GM13976 (cell line): ENCODE measurements around the gene IGFBP1.
"Not testable (repeated sequence)": the region's sequence is repeated elsewhere in the genome, so short reads cannot be mapped to it uniquely, and the experiment has no call there.

Source experiments
- DNase-seq: peaks from one replicate; pipeline ENCODE4 v3.0.0; 2012; ENCODE audit warnings: low spot score
- CTCF ChIP-seq: IDR thresholded peaks from 2 replicates; pipeline ENCODE4 v1.5.1; 2012; ENCODE audit warnings: borderline replicate concordance, mild to moderate bottlenecking; ENCODE audit not compliant: insufficient read depth; ENCODE audit errors: extremely low read depth, missing control alignments, control extremely low read depth
- in situ Hi-C: fragments of 300-500 bp; cut with MboI; formaldehyde crosslinking; loops from one replicate; pipeline ENCODE4 v1.12.0; 2022; ENCODE audit warnings: low sequenced_read_pairs, mixed read lengths, inconsistent platforms; ENCODE audit not compliant: unreplicated experiment

Gene IGFBP1

GRCh38 chr7:45888185-45888992 lies at the start of gene IGFBP1:
IGFBP1 (plus strand) TSS chr7:45888488; CDS start chr7:45888653, 165 bp downstream.
- DNase-seq = no peak
- no peak for TF ChIP-seq CTCF

GRCh38 chr7:45838852-45839251 lies 49.4 kb upstream of the IGFBP1 start:
- DNase-seq, in situ Hi-C loops: not testable (repeated sequence)

More at GRCh38 chr7:45888185-45888992, at the start of gene IGFBP1:
- in situ Hi-C loops = no loop called here

GRCh38 chr7:45841926-45842717 lies 46.2 kb upstream of the IGFBP1 start:
- in situ Hi-C loops = not testable (repeated sequence)
- DNase-seq = peak; percentile 1

GRCh38 chr7:45846536-45846935 lies 41.8 kb upstream of the IGFBP1 start:
- DNase-seq, in situ Hi-C loops: not testable (repeated sequence)

GRCh38 chr7:45848734-45849133 lies 39.6 kb upstream of the IGFBP1 start:
- DNase-seq, in situ Hi-C loops: not testable (repeated sequence)

- in situ Hi-C loops = loop anchor here (25.0 kb wide), 1 partner anchor 691 kb away; the partner anchor contains the start of gene RAMP3
- DNase-seq = not testable (repeated sequence)
Observed at GRCh38 chr7:45852984-45853383, 35.3 kb upstream of the IGFBP1 start.

- in situ Hi-C loops = loop anchor here (25.0 kb wide), 1 partner anchor 691 kb away; the partner anchor contains the start of gene RAMP3
Observed at GRCh38 chr7:45853491-45853890, 34.8 kb upstream of the IGFBP1 start.

GRCh38 chr7:45855680-45856079 lies 32.6 kb upstream of the IGFBP1 start:
- not testable (repeated sequence) for DNase-seq

More at GRCh38 chr7:45853491-45853890, 34.8 kb upstream of the IGFBP1 start:
- DNase-seq = not testable (repeated sequence)

GRCh38 chr7:45856888-45857287 lies 31.4 kb upstream of the IGFBP1 start:
- not testable (repeated sequence) for DNase-seq
- in situ Hi-C loops = loop anchor here (25.0 kb wide), 1 partner anchor 695 kb away; the partner anchor contains the start of gene RAMP3

More at GRCh38 chr7:45855680-45856079, 32.6 kb upstream of the IGFBP1 start:
- in situ Hi-C loops = loop anchor here (25.0 kb wide), 1 partner anchor 693 kb away; the partner anchor contains the start of gene RAMP3

GRCh38 chr7:45863715-45864114 lies 24.6 kb upstream of the IGFBP1 start:
- TF ChIP-seq CTCF = no peak
- no peak for DNase-seq
- in situ Hi-C loops = loop anchor here (25.0 kb wide), 1 partner anchor 701 kb away; the partner anchor contains the start of gene RAMP3
